ENCODE measurements around the gene PHLPP1. TPM values are rescaled to one million over a fixed set of nuclear protein-coding genes. Genes with fewer than 3 reads are reported as not detected.

PHLPP1 gene
- total and polyA plus RNA-seq, 2 experiments from 2014 or later = 15.7 to 73.6 TPM

GRCh38 chr18:62868645-62869044 is 153.3 kb downstream of the PHLPP1 start:
- Histone ChIP-seq H3K4me3 (no peak overlapping the region), H3K4me2 (no peak overlapping the region), H3K9me2 (ENCODE audit: insufficient read depth) (no peaks in the 10 kb centered on the region), H3K36me3 (ENCODE audit: insufficient read depth) (no peaks in the 10 kb centered on the region; the same call in 1 of the 2 replicates), H3K4me1 (ENCODE audit: insufficient read depth) (no peaks in the 10 kb centered on the region), H3K27me3 (ENCODE audit: insufficient read depth) (no peaks in the 10 kb centered on the region), H4K20me1 (replicated peaks; ENCODE audit: insufficient read depth) (0 out of 2 replicates have a peak, but pooled peaks cover 3% of the 10 kb centered on the region), H3F3A (replicated peaks; ENCODE audit: low read depth) (no peaks in the 10 kb centered on the region), H2AFZ (no peak overlapping the region), H3K27ac (ENCODE audit: low read depth) (no peak overlapping the region), H3K79me2 (replicated peaks; ENCODE audit: insufficient read depth) (peaks cover 84% of the 10 kb centered on the region)
- no peak for TF ChIP-seq POLR2AphosphoS5 (IDR thresholded peaks at IDR 0.05; ENCODE audit: low read depth)
- TF ChIP-seq CREB1 (CRISPR knock-in tag; IDR thresholded peaks at IDR 0.05; ENCODE audit: low read depth) = no peak
- TF ChIP-seq STAT1 (IDR thresholded peaks at IDR 0.05; ENCODE audit: unreplicated experiment) = no peak
- TF ChIP-seq, protein P1, sequence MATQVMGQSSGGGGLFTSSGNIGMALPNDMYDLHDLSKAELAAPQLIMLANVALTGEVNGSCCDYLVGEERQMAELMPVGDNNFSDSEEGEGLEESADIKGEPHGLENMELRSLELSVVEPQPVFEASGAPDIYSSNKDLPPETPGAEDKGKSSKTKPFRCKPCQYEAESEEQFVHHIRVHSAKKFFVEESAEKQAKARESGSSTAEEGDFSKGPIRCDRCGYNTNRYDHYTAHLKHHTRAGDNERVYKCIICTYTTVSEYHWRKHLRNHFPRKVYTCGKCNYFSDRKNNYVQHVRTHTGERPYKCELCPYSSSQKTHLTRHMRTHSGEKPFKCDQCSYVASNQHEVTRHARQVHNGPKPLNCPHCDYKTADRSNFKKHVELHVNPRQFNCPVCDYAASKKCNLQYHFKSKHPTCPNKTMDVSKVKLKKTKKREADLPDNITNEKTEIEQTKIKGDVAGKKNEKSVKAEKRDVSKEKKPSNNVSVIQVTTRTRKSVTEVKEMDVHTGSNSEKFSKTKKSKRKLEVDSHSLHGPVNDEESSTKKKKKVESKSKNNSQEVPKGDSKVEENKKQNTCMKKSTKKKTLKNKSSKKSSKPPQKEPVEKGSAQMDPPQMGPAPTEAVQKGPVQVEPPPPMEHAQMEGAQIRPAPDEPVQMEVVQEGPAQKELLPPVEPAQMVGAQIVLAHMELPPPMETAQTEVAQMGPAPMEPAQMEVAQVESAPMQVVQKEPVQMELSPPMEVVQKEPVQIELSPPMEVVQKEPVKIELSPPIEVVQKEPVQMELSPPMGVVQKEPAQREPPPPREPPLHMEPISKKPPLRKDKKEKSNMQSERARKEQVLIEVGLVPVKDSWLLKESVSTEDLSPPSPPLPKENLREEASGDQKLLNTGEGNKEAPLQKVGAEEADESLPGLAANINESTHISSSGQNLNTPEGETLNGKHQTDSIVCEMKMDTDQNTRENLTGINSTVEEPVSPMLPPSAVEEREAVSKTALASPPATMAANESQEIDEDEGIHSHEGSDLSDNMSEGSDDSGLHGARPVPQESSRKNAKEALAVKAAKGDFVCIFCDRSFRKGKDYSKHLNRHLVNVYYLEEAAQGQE (IDR thresholded peaks at IDR 0.05; ENCODE audit: unreplicated experiment) = no peak
- TF ChIP-seq NANOG (IDR thresholded peaks at IDR 0.05; ENCODE audit: borderline replicate concordance) = no peak
- TF ChIP-seq ETS1 (IDR thresholded peaks at IDR 0.05) = no peak
- TF ChIP-seq ZNF331 (CRISPR knock-in tag; IDR thresholded peaks at IDR 0.05; ENCODE audit: low read depth) = no peak
- no peak for TF ChIP-seq JUNB (IDR thresholded peaks at IDR 0.05; ENCODE audit: unreplicated experiment)
- no peak for TF ChIP-seq EZH2phosphoT487 (IDR thresholded peaks at IDR 0.05; ENCODE audit: unreplicated experiment)
- TF ChIP-seq ZNF114 (CRISPR knock-in tag; IDR thresholded peaks at IDR 0.05) = no peak
- no peak for TF ChIP-seq ZNF462 (CRISPR knock-in tag; IDR thresholded peaks at IDR 0.05)
- no peak for TF ChIP-seq EZH2 (IDR thresholded peaks at IDR 0.05; ENCODE audit: low read depth, unreplicated experiment)
- TF ChIP-seq CTCF (conservative IDR thresholded peaks at IDR 0.05; ENCODE audit: low read depth in 2 of 2) = no peak
- H3K27me3 Mint-ChIP-seq (ENCODE audit: insufficient read depth, low read depth, poor library complexity) = peaks cover 2% of the 10 kb centered on the region
- no peak overlapping the region for H3K27ac Mint-ChIP-seq
- no peaks in the 10 kb centered on the region for H3K9me3 Mint-ChIP-seq
- peaks cover 52% of the 10 kb centered on the region for H3K36me3 Mint-ChIP-seq (ENCODE audit: low read depth)
- DNase-seq (ENCODE audit: low spot score) (no peak), ATAC-seq (no peak)
- H3K4me1 Mint-ChIP-seq = peaks cover 12% of the 10 kb centered on the region; the same call in 2 of the 3 replicates
- no peak overlapping the region for H3K4me3 Mint-ChIP-seq
